Gastroesophageal sphincter (tissue), 3 donors: Measurements from ENCODE around the gene SLC48A1.

ENCODE experiments used
- POLR2A ChIP-seq, 2 donors: fragments of 450-650 bp; IDR thresholded peaks; one replicate each; pipeline ENCODE4 v1.6.1; 2017; ENCODE audit warnings: antibody characterized with exemption in 2 of 2, mild to moderate bottlenecking in 2 of 2, moderate library complexity in 1 of 2
- POLR2AphosphoS5 ChIP-seq: sonication (generic); formaldehyde crosslinking; IDR thresholded peaks from one replicate; pipeline ENCODE4 v1.6.1; 2017; ENCODE audit warnings: antibody characterized with exemption
- TF ChIP-seq, protein P1 (sequence below), 4 experiments: fragments of 200-600 bp in 2 of 4; fragments of 450-650 bp in 2 of 4; sonication (generic) in 1 of 4; IDR thresholded peaks; one replicate each; pipeline ENCODE4 v1.5.1; 2017 to 2019; ENCODE audit warnings: antibody characterized with exemption in 4 of 4, mild to moderate bottlenecking in 2 of 4, moderate library complexity in 2 of 4

DNA sequence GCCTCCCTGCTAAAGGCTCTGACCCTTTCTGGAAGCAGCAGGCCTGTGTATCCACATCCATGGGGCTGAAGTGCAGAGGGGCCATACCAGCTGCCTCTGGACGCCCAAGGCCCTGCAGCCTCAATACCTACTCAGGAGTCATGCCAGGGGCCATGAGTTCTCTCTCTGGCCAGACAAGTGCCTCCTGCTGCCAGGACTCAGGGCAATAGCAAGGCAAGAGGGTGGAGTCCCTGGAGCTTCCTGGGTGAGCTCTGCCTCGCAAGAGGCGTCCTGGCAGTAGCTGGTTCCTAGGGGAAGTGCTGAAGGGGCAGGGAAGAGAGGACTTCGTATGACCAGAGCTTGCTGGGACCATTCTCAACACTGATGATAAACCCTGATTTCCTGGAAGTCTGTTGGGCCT, 36.8 kb upstream of the SLC48A1 start:
- TF ChIP-seq, protein P1, sequence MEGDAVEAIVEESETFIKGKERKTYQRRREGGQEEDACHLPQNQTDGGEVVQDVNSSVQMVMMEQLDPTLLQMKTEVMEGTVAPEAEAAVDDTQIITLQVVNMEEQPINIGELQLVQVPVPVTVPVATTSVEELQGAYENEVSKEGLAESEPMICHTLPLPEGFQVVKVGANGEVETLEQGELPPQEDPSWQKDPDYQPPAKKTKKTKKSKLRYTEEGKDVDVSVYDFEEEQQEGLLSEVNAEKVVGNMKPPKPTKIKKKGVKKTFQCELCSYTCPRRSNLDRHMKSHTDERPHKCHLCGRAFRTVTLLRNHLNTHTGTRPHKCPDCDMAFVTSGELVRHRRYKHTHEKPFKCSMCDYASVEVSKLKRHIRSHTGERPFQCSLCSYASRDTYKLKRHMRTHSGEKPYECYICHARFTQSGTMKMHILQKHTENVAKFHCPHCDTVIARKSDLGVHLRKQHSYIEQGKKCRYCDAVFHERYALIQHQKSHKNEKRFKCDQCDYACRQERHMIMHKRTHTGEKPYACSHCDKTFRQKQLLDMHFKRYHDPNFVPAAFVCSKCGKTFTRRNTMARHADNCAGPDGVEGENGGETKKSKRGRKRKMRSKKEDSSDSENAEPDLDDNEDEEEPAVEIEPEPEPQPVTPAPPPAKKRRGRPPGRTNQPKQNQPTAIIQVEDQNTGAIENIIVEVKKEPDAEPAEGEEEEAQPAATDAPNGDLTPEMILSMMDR (IDR thresholded peaks at IDR 0.05): no peak
- TF ChIP-seq POLR2A (IDR thresholded peaks at IDR 0.05) (no peak), POLR2AphosphoS5 (no peak)
